Keratinocyte (primary cell): ENCODE measurements around the gene LEP. TPM values are rescaled to one million over a fixed set of nuclear protein-coding genes. Genes with fewer than 3 reads are reported as not detected.

ENCODE experiments used
- DNase-seq: peaks from one replicate; pipeline ENCODE4 v3.0.0-alpha.2; 2011; ENCODE audit warnings: low read depth, missing footprints, low spot score
- FAIRE-seq: peaks from 2 replicates; lab custom pipeline; 2011; peaks lifted over from hg19 to GRCh38; lab: Jason Lieb, UNC
- H2AFZ ChIP-seq: 2 replicates; pipeline ENCODE4 v1.6.0; 2012; ENCODE audit warnings: low read length, control low read depth, inconsistent platforms; ENCODE audit not compliant: control insufficient read depth
- H3K27ac ChIP-seq: 2 replicates; pipeline ENCODE4 v1.5.1; 2011; ENCODE audit warnings: low read length; ENCODE audit not compliant: control insufficient read depth, insufficient read depth
- H3K27me3 ChIP-seq: 3 replicates; pipeline ENCODE4 v1.6.0; 2011; ENCODE audit warnings: low read length; ENCODE audit not compliant: control insufficient read depth, insufficient read depth; ENCODE audit errors: extremely low read depth
- H3K36me3 ChIP-seq, 2 experiments: 2 replicates in 1 of 2; 3 replicates in 1 of 2; pipeline ENCODE4 v1.5.1; 2011; ENCODE audit warnings: low read length in 2 of 2, mild to moderate bottlenecking in 1 of 2; ENCODE audit not compliant: control insufficient read depth in 2 of 2, insufficient read depth in 2 of 2; ENCODE audit errors: extremely low read depth in 1 of 2
- H3K4me1 ChIP-seq: 3 replicates; pipeline ENCODE4 v1.5.1; 2011; ENCODE audit warnings: low read length; ENCODE audit not compliant: control insufficient read depth, insufficient read depth; ENCODE audit errors: extremely low read depth
- H3K4me2 ChIP-seq: 3 replicates; pipeline ENCODE4 v1.6.0; 2011; ENCODE audit warnings: low read depth, low read length; ENCODE audit not compliant: control insufficient read depth, insufficient read depth; ENCODE audit errors: extremely low read depth
- H3K4me3 ChIP-seq, 3 experiments: fragments of 200-600 bp in 1 of 3; sonication (generic) in 1 of 3; 2 replicates in 2 of 3; 3 replicates in 1 of 3; pipeline ENCODE4 v1.5.1; 2011 to 2016; ENCODE audit warnings: low read length in 3 of 3, mild to moderate bottlenecking in 3 of 3, control low read depth in 2 of 3, inconsistent platforms in 1 of 3, low read depth in 1 of 3, mixed read lengths in 1 of 3, mixed run types in 1 of 3, moderate library complexity in 1 of 3; ENCODE audit not compliant: control insufficient read depth in 2 of 3, insufficient read depth in 2 of 3; ENCODE audit errors: extremely low read depth in 1 of 3
- H3K79me2 ChIP-seq: 2 replicates; pipeline ENCODE4 v1.6.0; 2012; ENCODE audit warnings: low read length; ENCODE audit not compliant: control insufficient read depth, insufficient read depth
- H3K9ac ChIP-seq: 3 replicates; pipeline ENCODE4 v1.6.0; 2011; ENCODE audit warnings: low read length; ENCODE audit not compliant: control insufficient read depth, insufficient read depth; ENCODE audit errors: extremely low read depth
- H3K9me1 ChIP-seq: 3 replicates; pipeline ENCODE4 v1.6.0; 2011; ENCODE audit warnings: low read length; ENCODE audit not compliant: control insufficient read depth, insufficient read depth; ENCODE audit errors: extremely low read depth
- H3K9me3 ChIP-seq: 2 replicates; pipeline ENCODE4 v1.5.1; 2012; ENCODE audit warnings: low read depth, low read length; ENCODE audit not compliant: control insufficient read depth
- H4K20me1 ChIP-seq: 3 replicates; pipeline ENCODE4 v1.6.0; 2011; ENCODE audit warnings: low read length; ENCODE audit not compliant: control insufficient read depth, insufficient read depth; ENCODE audit errors: extremely low read depth
- CTCF ChIP-seq, 3 experiments: IDR thresholded peaks in 1 of 3; conservative IDR thresholded peaks in 1 of 3; optimal IDR thresholded peaks in 1 of 3; 2 replicates in 2 of 3; 3 replicates in 1 of 3; pipeline versions ENCODE3 to v1.5.1; 2011; ENCODE audit warnings: low read length in 3 of 3, mild to moderate bottlenecking in 3 of 3, moderate library complexity in 2 of 3, control low read depth in 1 of 3, inconsistent platforms in 1 of 3; ENCODE audit not compliant: insufficient read depth in 2 of 3; ENCODE audit errors: extremely low read depth in 1 of 3
- EZH2 ChIP-seq: IDR thresholded peaks from one replicate; pipeline ENCODE4 v1.6.1; 2012; ENCODE audit warnings: inconsistent platforms, mild to moderate bottlenecking, low read length, moderate library complexity
- dilution Hi-C: fragments of 300-500 bp; cut with MboI; formaldehyde crosslinking; loops from one replicate; pipeline ENCODE4 v1.7.0; 2020; ENCODE audit warnings: low sequenced_read_pairs; ENCODE audit not compliant: extremely low pct_ligation_motif_present
- polyA plus RNA-seq, 5 experiments: library from polyadenylated mRNA; depleted of rRNA in 3 of 5; stranded (reverse) in 3 of 5; stranded (forward) in 1 of 5; unstranded in 1 of 5; fragments of >200 nt; gene quantifications; 1 replicate in 1 of 5; 2 replicates in 3 of 5; 3 replicates in 1 of 5; pipeline versions ENCODE4 v1.2.1 to v1.2.3, GENCODE V29; 2011 to 2012; ENCODE audit warnings: missing spikeins in 2 of 5, low read depth in 1 of 5, low replicate concordance in 1 of 5

The LEP gene
- polyA plus RNA-seq, 1 donor (not counting 4 experiments of a cell fraction or from before 2014, with no cell fraction given), result 0.10 TPM

DNA sequence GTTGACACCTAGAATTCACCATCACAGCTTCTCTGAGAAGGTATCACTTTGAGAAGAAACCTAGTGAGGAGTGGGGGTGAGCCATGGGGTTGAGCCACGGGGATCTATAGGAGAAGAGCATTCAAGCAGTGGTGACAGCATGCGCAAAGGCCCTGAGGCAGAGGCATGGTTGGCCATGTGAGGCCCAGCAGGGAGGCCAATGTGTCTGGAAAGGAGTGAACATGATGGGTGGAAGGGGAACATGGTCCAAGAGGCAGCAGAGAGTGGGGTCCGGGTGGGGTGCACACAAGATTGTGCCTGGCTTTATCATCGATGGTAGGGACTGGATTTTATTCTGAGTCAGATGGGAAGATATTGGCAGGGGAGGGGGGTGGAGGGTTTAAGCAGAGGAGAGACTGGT lies 36.0 kb upstream of the LEP start:
- dilution Hi-C loops, result no loop called here
- no peak overlapping the region for H3K9ac ChIP-seq
- H3K27me3 ChIP-seq, result peaks cover 51% of the 10 kb centered on the region
- no peaks in the 10 kb centered on the region for H4K20me1 ChIP-seq
- no peaks in the 10 kb centered on the region for H3K9me3 ChIP-seq
- H3K4me3 ChIP-seq, result no peak overlapping the region
- H3K27ac ChIP-seq, result no peak overlapping the region
- H3K4me2 ChIP-seq, result no peak overlapping the region
- no peaks in the 10 kb centered on the region for H3K79me2 ChIP-seq
- no peaks in the 10 kb centered on the region for H3K36me3 ChIP-seq
- FAIRE-seq (no peak), DNase-seq (no peak)
- H3K9me1 ChIP-seq, result no peaks in the 10 kb centered on the region
- no peak overlapping the region for H2AFZ ChIP-seq
- TF ChIP-seq CTCF (optimal IDR thresholded peaks at IDR 0.05 in 1 of 3, IDR thresholded peaks at IDR 0.05 in 1 of 3, conservative IDR thresholded peaks at IDR 0.05 in 1 of 3; ENCODE audit: extremely low read depth in 1 of 3, insufficient read depth in 2 of 3, low read length in 3 of 3), result no peak
- no peaks in the 10 kb centered on the region for H3K4me1 ChIP-seq

- Histone ChIP-seq H3K9ac (no peak overlapping the region), H3K4me1 (no peaks in the 10 kb centered on the region), H3K27ac (no peak overlapping the region), H3K4me2 (no peak overlapping the region), H3K36me3 (no peaks in the 10 kb centered on the region), H3K27me3 (peaks cover 48% of the 10 kb centered on the region), H3K9me1 (no peaks in the 10 kb centered on the region), H3K9me3 (no peaks in the 10 kb centered on the region), H4K20me1 (no peaks in the 10 kb centered on the region), H3K79me2 (no peaks in the 10 kb centered on the region), H3K4me3 (no peak overlapping the region), H2AFZ (no peak overlapping the region)
- FAIRE-seq (no peak), DNase-seq (no peak)
- dilution Hi-C loops, result no loop called here
- TF ChIP-seq EZH2 (no peak), CTCF (optimal IDR thresholded peaks at IDR 0.05 in 1 of 3, IDR thresholded peaks at IDR 0.05 in 1 of 3, conservative IDR thresholded peaks at IDR 0.05 in 1 of 3; ENCODE audit: extremely low read depth in 1 of 3, insufficient read depth in 2 of 3, low read length in 3 of 3) (no peak)
Measured at GRCh38 chr7:128206017-128206746, 34.9 kb upstream of the LEP start.
